GM12878 (cell line): ENCODE results near the gene DYSF. TPM values are rescaled to one million over a fixed set of nuclear protein-coding genes. Genes with fewer than 3 reads are reported as not detected.

ENCODE experiments used
- ATAC-seq: fragments of 200-7000 bp; cut with Tn5 transposase; 3 replicates; pipeline ENCODE4 v1.9.1; 2020; ENCODE audit warnings: mild to moderate bottlenecking, moderate library complexity
- BruUV-seq: library from RNA; stranded (reverse); fragments of 400-500 nt; replicated peaks from 2 replicates; lab custom pipeline; 2021; lab: Mats Ljungman, UMichigan
- CTCF ChIA-PET: fragments of 300-600 bp; sonication (Branson Sonifier 250); formaldehyde crosslinking; extraction: SDS; loops from one replicate; lab custom pipeline; 2021; ENCODE audit warnings: inconsistent platforms; lab: Yijun Ruan, JAX
- POLR2A ChIA-PET: fragments of 350-600 bp; formaldehyde crosslinking; extraction: SDS; loops from one replicate; lab custom pipeline; 2021; ENCODE audit warnings: inconsistent platforms; lab: Charles Lee
- RAD21 ChIA-PET: fragments of 300-600 bp; sonication (Branson Sonifier 250); formaldehyde crosslinking; loops from one replicate; lab custom pipeline; 2023; ENCODE audit warnings: antibody characterized with exemption; ENCODE audit not compliant: unreplicated experiment; lab: Charles Lee
- SMC1A ChIA-PET: fragments of 300-600 bp; sonication (Branson Sonifier 250); formaldehyde crosslinking; loops from one replicate; lab custom pipeline; 2023; ENCODE audit not compliant: unreplicated experiment, uncharacterized antibody; lab: Charles Lee
- DNase-seq: peaks from one replicate; pipeline ENCODE4 v3.0.0-alpha.2; 2011; ENCODE audit warnings: low read depth, low spot score
- FAIRE-seq: peaks from 3 replicates; lab custom pipeline; 2011; peaks lifted over from hg19 to GRCh38; lab: Jason Lieb, UNC
- H2AFZ ChIP-seq: 2 replicates; pipeline ENCODE4 v1.6.0; 2011; ENCODE audit warnings: low read depth, low read length, control low read depth; ENCODE audit not compliant: control insufficient read depth
- H3K27ac ChIP-seq: 2 replicates; pipeline ENCODE4 v1.5.1; 2011; ENCODE audit warnings: control low read depth; ENCODE audit not compliant: control insufficient read depth, insufficient read depth
- H3K27me3 ChIP-seq, 2 experiments: replicated peaks in 1 of 2; 2 replicates each; pipeline versions ENCODE4 v1.6.0 to v1.6.1; 2011; ENCODE audit warnings: low read length in 1 of 2; ENCODE audit not compliant: control insufficient read depth in 2 of 2, insufficient read depth in 2 of 2
- H3K36me3 ChIP-seq, 2 experiments: 2 replicates each; pipeline ENCODE4 v1.5.1; 2011; ENCODE audit warnings: low read length in 1 of 2; ENCODE audit not compliant: control insufficient read depth in 2 of 2, insufficient read depth in 2 of 2
- H3K4me1 ChIP-seq: 2 replicates; pipeline ENCODE4 v1.6.1; 2011; ENCODE audit warnings: mild to moderate bottlenecking, low read length, moderate library complexity, mixed read lengths; ENCODE audit not compliant: control insufficient read depth, insufficient read depth
- H3K4me2 ChIP-seq: 2 replicates; pipeline ENCODE4 v1.6.0; 2011; ENCODE audit warnings: control low read depth; ENCODE audit not compliant: control insufficient read depth, insufficient read depth
- H3K4me3 ChIP-seq: fragments of 200-600 bp; sonication (generic); 2 replicates; pipeline ENCODE4 v1.5.1; 2016
- H3K79me2 ChIP-seq: 2 replicates; pipeline ENCODE4 v1.6.0; 2011; ENCODE audit warnings: low read length; ENCODE audit not compliant: control insufficient read depth, insufficient read depth
- H3K9ac ChIP-seq: 2 replicates; pipeline ENCODE4 v1.8.0; 2011; ENCODE audit warnings: low read length, control low read depth, mixed read lengths; ENCODE audit not compliant: control insufficient read depth, insufficient read depth
- H3K9me3 ChIP-seq: replicated peaks from 3 replicates; pipeline ENCODE4 v1.5.1; 2011; ENCODE audit warnings: mild to moderate bottlenecking, low read length; ENCODE audit not compliant: control insufficient read depth, insufficient read depth
- H4K20me1 ChIP-seq: 2 replicates; pipeline ENCODE4 v1.6.0; 2011; ENCODE audit not compliant: control insufficient read depth, insufficient read depth
- BACH1 ChIP-seq: fragments of 450-650 bp; IDR thresholded peaks from 2 replicates; pipeline ENCODE4 v1.6.1; 2017; ENCODE audit warnings: mild to moderate bottlenecking, borderline replicate concordance
- BCL11A ChIP-seq: IDR thresholded peaks from 2 replicates; pipeline ENCODE4 v1.6.1; 2011; ENCODE audit warnings: low read depth, low read length
- BHLHE40 ChIP-seq, 2 experiments: fragments of 450-650 bp in 1 of 2; IDR thresholded peaks; 2 replicates each; pipeline ENCODE4 v1.6.1; 2011 to 2017; ENCODE audit warnings: low read depth in 2 of 2, borderline replicate concordance in 1 of 2, improper control_type of control experiment in 1 of 2, low read length in 1 of 2, mild to moderate bottlenecking in 1 of 2
- BMI1 ChIP-seq: fragments of 450-650 bp; IDR thresholded peaks from 2 replicates; pipeline ENCODE4 v1.6.1; 2016; ENCODE audit warnings: mild to moderate bottlenecking, moderate library complexity, borderline replicate concordance
- CBX5 ChIP-seq: sonication (generic); IDR thresholded peaks from 2 replicates; pipeline ENCODE4 v1.6.1; 2016; ENCODE audit warnings: low read depth, moderate library complexity, mild to moderate bottlenecking, inconsistent platforms
- FOS ChIP-seq: IDR thresholded peaks from 3 replicates; pipeline ENCODE4 v1.6.1; 2011; ENCODE audit warnings: borderline replicate concordance; ENCODE audit not compliant: insufficient read length; ENCODE audit errors: extremely low read depth
- HDAC6 ChIP-seq: fragments of 200-600 bp; sonication (generic); IDR thresholded peaks from one replicate; pipeline ENCODE4 v1.8.0; 2017; ENCODE audit warnings: antibody characterized with exemption; ENCODE audit not compliant: unreplicated experiment
- JUND ChIP-seq: IDR thresholded peaks from 2 replicates; pipeline ENCODE4 v1.6.1; 2012; ENCODE audit warnings: low read depth, mild to moderate bottlenecking, low read length, improper control_type of control experiment, moderate library complexity
- LARP7 ChIP-seq: fragments of 450-650 bp; IDR thresholded peaks from 2 replicates; pipeline ENCODE4 v1.6.1; 2017; ENCODE audit warnings: mild to moderate bottlenecking
- POLR2AphosphoS5 ChIP-seq: IDR thresholded peaks from 2 replicates; pipeline ENCODE4 v1.6.1; 2011; ENCODE audit warnings: mild to moderate bottlenecking, low read length, inconsistent platforms
- STAT1 ChIP-seq: fragments of 450-650 bp; conservative IDR thresholded peaks from 2 replicates; pipeline ENCODE4 v1.6.1; 2014; ENCODE audit warnings: antibody characterized with exemption, mild to moderate bottlenecking
- TCF7 ChIP-seq: IDR thresholded peaks from 2 replicates; pipeline ENCODE4 v1.6.1; 2014; ENCODE audit warnings: antibody characterized with exemption, borderline replicate concordance
- WRNIP1 ChIP-seq: IDR thresholded peaks from 2 replicates; pipeline ENCODE4 v1.6.1; 2011; ENCODE audit warnings: low read depth, low read length, improper control_type of control experiment, borderline replicate concordance
- WGBS: methylation state at CpG from one replicate; pipeline ENCODE4 v1.1.6; 2016; ENCODE audit warnings: low lambda C conversion rate; ENCODE audit not compliant: insufficient replicate concordance, insufficient coverage; ENCODE audit errors: missing lambda C conversion rate; 5-methylcytosine and 5-hydroxymethylcytosine counted together
- in situ Hi-C: fragments of 300-500 bp; cut with MboI; formaldehyde crosslinking; loops from 9 replicates; pipeline ENCODE4 v1.14.3; 2018; ENCODE audit warnings: mixed read lengths
- intact Hi-C: fragments of 100-400 bp; cut with micrococcal nuclease; formaldehyde crosslinking; loops from one replicate; pipeline ENCODE4 v1.14.2; 2022; ENCODE audit not compliant: unreplicated experiment
- polyA plus RNA-seq, 11 experiments: library from polyadenylated mRNA; depleted of rRNA in 4 of 11; unstranded in 6 of 11; stranded (reverse) in 5 of 11; fragments of >200 nt; fragmentation: Nextera tagmentation in 4 of 11; fragmentation: Illumina TruSeq in 1 of 11; extraction: Ambion mirVana in 4 of 11; extraction: Trizol in 1 of 11; gene quantifications; 1 replicate in 1 of 11; 2 replicates in 10 of 11; pipeline versions ENCODE4 v1.2.1 to v1.2.3, GENCODE V29; 2011 to 2016; ENCODE audit warnings: inconsistent platforms in 2 of 11, missing spikeins in 2 of 11, low read depth in 1 of 11
- total RNA-seq, 4 experiments: library from RNA; depleted of rRNA in 3 of 4; stranded (reverse); fragments of >200 nt in 3 of 4; fragmentation: Illumina TruSeq in 1 of 4; extraction: Trizol in 1 of 4; gene quantifications; 2 replicates each; pipeline versions ENCODE4 v1.2.1 to v1.2.3, GENCODE V29; 2013 to 2021
- TF ChIP-seq, protein P1 (sequence below): IDR thresholded peaks from 2 replicates; pipeline ENCODE4 v1.6.1; 2012; ENCODE audit warnings: low read depth, low read length, improper control_type of control experiment
- TF ChIP-seq, protein P2 (sequence below): fragments of 150-350 bp; IDR thresholded peaks from 2 replicates; pipeline ENCODE4 v1.6.1; 2014; ENCODE audit warnings: mild to moderate bottlenecking, low read depth, low read length
- TF ChIP-seq, protein P3 (sequence below): fragments of 450-650 bp; formaldehyde crosslinking; IDR thresholded peaks from 2 replicates; pipeline ENCODE4 v1.4.0; 2022; ENCODE audit warnings: mild to moderate bottlenecking, moderate library complexity
- TF ChIP-seq, protein P4 (sequence below): fragments of 450-650 bp; IDR thresholded peaks from 2 replicates; pipeline ENCODE4 v1.6.1; 2014; ENCODE audit warnings: mild to moderate bottlenecking

DYSF gene
- total and polyA plus RNA-seq, 10 of the 15 experiments (the other 5 are each of a cell fraction or from before 2014, with no cell fraction given) = under 0.01 to 0.15 (median 0.03) TPM; not detected in 7

DNA sequence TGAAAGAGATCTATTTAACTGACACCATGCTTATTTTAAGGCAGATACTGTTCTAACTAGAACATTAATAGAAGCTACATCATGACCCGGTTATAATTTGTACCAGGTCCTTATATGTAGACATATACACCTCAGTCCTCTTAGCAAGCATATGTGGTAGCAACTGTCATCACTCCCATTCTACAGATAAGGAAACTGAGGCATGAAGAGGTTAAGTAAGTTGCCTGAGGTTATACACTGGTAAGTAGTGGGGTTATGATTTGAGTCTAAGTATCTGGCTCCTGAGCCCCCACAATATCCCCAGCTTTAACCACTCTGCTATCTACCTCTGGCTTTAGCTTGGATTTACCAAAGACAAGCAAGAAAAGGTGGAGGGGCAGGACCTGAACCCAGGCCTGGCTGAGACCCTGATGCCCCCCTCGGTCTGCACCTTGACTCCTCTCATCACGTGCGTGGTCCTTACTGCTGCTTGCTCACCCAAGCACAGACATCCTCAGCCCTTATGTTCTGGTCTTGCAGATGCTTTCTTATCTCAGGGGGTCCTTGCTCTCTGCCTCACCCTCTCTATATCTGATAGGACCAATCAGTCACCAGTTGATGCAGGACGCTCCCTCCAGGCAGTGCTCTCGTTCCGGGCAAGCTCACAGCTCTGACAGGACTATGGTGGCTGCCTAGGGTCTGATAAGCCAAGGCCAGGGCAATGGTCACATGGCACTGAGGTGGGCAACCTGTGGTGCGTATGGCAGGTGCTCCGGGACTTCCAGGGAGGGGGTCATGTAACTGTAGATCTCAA, 4.0 kb downstream of the DYSF start:
- no peaks in the 10 kb centered on the region for H3K4me1 ChIP-seq
- no peak overlapping the region for H2AFZ ChIP-seq
- in situ Hi-C loops = no loop called here
- BruUV-seq = no TSS peak
- peaks cover 2% of the 10 kb centered on the region; the same call in 1 of the 3 replicates for H3K9me3 ChIP-seq
- WGBS = 41% methylated on average over 9 of the region's 9 CpGs
- H3K4me3 ChIP-seq = no peak overlapping the region
- ChIA-PET CTCF (no interaction called here), SMC1A (interaction anchor here (1.0 kb wide), 1 partner anchor 10 kb away, joined by 5 read pairs; no protein-coding TSS in a partner anchor), RAD21 (no interaction called here), POLR2A (interaction anchor here (0.6 kb wide), 1 partner anchor 864 kb away, joined by 5 read pairs; no protein-coding TSS in a partner anchor)
- no peak overlapping the region for H3K4me2 ChIP-seq
- peaks cover 4 to 11% of the 10 kb centered on the region in 2 experiments; a peak in 3 of 4 replicates for H3K27me3 ChIP-seq
- H3K9ac ChIP-seq = no peak overlapping the region
- intact Hi-C loops = no loop called here
- no peak for ATAC-seq
- DNase-seq = no peak
- no peak overlapping the region for H3K27ac ChIP-seq
- no peaks in the 10 kb centered on the region; the same call in 1 of the 2 replicates for H4K20me1 ChIP-seq
- H3K36me3 ChIP-seq = no peaks in the 10 kb centered on the region
- no peaks in the 10 kb centered on the region for H3K79me2 ChIP-seq
- no peak for FAIRE-seq
- TF ChIP-seq JUND (no peak), WRNIP1 (no peak), STAT1 (no peak), LARP7 (no peak), BHLHE40 (IDR thresholded peaks at IDR 0.05; ENCODE audit: borderline replicate concordance in 1 of 2, low read depth in 2 of 2, low read length in 1 of 2) (no peak), FOS (no peak), BACH1 (no peak), POLR2AphosphoS5 (no peak), TCF7 (no peak), CBX5 (no peak), BCL11A (no peak), HDAC6 (no peak), BMI1 (no peak)
- TF ChIP-seq, protein P1, sequence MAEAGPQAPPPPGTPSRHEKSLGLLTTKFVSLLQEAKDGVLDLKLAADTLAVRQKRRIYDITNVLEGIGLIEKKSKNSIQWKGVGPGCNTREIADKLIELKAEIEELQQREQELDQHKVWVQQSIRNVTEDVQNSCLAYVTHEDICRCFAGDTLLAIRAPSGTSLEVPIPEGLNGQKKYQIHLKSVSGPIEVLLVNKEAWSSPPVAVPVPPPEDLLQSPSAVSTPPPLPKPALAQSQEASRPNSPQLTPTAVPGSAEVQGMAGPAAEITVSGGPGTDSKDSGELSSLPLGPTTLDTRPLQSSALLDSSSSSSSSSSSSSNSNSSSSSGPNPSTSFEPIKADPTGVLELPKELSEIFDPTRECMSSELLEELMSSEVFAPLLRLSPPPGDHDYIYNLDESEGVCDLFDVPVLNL = no peak
- TF ChIP-seq, protein P2, sequence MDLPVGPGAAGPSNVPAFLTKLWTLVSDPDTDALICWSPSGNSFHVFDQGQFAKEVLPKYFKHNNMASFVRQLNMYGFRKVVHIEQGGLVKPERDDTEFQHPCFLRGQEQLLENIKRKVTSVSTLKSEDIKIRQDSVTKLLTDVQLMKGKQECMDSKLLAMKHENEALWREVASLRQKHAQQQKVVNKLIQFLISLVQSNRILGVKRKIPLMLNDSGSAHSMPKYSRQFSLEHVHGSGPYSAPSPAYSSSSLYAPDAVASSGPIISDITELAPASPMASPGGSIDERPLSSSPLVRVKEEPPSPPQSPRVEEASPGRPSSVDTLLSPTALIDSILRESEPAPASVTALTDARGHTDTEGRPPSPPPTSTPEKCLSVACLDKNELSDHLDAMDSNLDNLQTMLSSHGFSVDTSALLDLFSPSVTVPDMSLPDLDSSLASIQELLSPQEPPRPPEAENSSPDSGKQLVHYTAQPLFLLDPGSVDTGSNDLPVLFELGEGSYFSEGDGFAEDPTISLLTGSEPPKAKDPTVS = no peak
- TF ChIP-seq, protein P3, sequence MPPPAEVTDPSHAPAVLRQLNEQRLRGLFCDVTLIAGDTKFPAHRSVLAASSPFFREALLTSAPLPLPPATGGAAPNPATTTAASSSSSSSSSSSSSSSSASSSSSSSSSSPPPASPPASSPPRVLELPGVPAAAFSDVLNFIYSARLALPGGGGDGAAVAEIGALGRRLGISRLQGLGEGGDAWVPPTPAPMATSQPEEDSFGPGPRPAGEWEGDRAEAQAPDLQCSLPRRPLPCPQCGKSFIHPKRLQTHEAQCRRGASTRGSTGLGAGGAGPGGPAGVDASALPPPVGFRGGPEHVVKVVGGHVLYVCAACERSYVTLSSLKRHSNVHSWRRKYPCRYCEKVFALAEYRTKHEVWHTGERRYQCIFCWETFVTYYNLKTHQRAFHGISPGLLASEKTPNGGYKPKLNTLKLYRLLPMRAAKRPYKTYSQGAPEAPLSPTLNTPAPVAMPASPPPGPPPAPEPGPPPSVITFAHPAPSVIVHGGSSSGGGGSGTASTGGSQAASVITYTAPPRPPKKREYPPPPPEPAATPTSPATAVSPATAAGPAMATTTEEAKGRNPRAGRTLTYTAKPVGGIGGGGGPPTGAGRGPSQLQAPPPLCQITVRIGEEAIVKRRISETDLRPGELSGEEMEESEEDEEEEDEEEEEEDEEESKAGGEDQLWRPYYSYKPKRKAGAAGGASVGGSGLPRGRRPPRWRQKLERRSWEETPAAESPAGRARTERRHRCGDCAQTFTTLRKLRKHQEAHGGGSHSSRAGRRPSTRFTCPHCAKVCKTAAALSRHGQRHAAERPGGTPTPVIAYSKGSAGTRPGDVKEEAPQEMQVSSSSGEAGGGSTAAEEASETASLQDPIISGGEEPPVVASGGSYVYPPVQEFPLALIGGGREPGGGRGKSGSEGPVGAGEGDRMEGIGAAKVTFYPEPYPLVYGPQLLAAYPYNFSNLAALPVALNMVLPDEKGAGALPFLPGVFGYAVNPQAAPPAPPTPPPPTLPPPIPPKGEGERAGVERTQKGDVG (CRISPR knock-in tag) = no peak
- TF ChIP-seq, protein P4, sequence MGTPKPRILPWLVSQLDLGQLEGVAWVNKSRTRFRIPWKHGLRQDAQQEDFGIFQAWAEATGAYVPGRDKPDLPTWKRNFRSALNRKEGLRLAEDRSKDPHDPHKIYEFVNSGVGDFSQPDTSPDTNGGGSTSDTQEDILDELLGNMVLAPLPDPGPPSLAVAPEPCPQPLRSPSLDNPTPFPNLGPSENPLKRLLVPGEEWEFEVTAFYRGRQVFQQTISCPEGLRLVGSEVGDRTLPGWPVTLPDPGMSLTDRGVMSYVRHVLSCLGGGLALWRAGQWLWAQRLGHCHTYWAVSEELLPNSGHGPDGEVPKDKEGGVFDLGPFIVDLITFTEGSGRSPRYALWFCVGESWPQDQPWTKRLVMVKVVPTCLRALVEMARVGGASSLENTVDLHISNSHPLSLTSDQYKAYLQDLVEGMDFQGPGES = no peak
